Adipose tissue (tissue), 3 donors: ENCODE data around the gene RILPL1. TPM values are rescaled to one million over a fixed set of nuclear protein-coding genes. Genes with fewer than 3 reads are reported as not detected.
"Not testable (repeated sequence)": the region's sequence is repeated elsewhere in the genome, so short reads cannot be mapped to it uniquely, and the experiment has no call there.

Source experiments
- H3K27ac ChIP-seq: one replicate; pipeline ENCODE4 v1.5.1; 2013; ENCODE audit warnings: low read depth, low read length
- WGBS, 3 donors: extraction: QIAGEN DNeasy Blood & Tissue Kit; methylation state at CpG; one replicate each; pipeline ENCODE4 v1.1.7; 2013; 5-methylcytosine and 5-hydroxymethylcytosine counted together
- polyA plus RNA-seq, 3 donors: library from polyadenylated mRNA; stranded (reverse); fragments of 200-250 nt; gene quantifications; one replicate each; pipeline ENCODE4 v1.2.3, GENCODE V29; 2013
- donor health status: healthy with polysubstance abuse.
- donor health status: Bipolar disorder and iron deficiency.
- donor health status: healthy.

Gene RILPL1
- polyA plus RNA-seq, 3 donors: 3.4 to 10.7 (median 9.0) TPM

GRCh38 chr12:123532808-123533649 is 490 bp downstream of the RILPL1 start:
- WGBS, 3 donors: 3 to 4% (median 3%) methylated on average over 56 to 79 of the region's 79 CpGs
- H3K27ac ChIP-seq: no peak overlapping the region

DNA sequence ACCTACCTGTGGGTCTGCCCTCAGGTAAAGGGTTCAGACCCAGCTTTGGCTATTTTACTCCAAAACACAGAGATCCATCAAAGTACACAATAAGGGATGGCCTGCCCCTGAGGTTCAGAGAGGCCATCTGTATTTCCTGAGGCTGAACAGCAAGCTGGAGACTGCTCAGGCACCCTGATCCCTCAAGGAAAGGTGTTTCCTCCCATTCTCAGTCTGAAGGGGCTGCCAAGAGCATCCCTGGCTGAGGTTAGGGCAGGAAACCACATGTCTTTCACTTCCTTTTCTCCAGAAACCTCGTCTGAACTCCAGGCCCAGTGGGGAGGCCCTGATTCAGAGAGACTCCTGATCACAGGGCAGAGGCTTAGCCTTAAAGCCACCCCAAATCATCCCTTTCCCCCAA is 1.5 kb downstream of the RILPL1 start:
- H3K27ac ChIP-seq: no peak overlapping the region
- 0 to 53% (median 2%) methylated on average over 1 of the region's 1 CpG for WGBS, 3 donors

DNA sequence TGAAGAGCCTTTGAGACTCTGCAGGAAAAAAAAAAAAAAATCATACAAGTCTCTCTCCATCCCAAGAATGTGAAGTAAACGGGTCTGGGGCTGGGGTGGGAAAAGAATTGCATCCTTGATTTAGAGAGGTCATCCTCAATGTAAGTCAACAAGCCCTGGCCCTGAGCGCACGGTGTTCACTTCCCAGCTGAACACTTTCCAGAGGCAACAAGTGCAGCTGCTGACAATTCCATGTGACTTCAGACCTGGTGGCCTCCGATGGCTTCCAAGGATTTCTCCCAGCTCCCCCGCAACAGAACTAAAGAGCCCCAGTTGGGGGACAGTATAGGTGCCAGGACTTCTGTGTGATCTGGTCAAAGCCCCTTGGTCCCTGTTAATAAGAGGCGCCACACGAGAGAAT is 2.4 kb downstream of the RILPL1 start:
- H3K27ac ChIP-seq: no peak overlapping the region
- 46 to 74% (median 69%) methylated on average over 7 of the region's 7 CpGs for WGBS, 3 donors

- WGBS, 3 donors: 80 to 91% (median 90%) methylated on average over 5 of the region's 5 CpGs
- H3K27ac ChIP-seq: no peak overlapping the region
Measured at GRCh38 chr12:123530668-123531067, 2.9 kb downstream of the RILPL1 start.

DNA sequence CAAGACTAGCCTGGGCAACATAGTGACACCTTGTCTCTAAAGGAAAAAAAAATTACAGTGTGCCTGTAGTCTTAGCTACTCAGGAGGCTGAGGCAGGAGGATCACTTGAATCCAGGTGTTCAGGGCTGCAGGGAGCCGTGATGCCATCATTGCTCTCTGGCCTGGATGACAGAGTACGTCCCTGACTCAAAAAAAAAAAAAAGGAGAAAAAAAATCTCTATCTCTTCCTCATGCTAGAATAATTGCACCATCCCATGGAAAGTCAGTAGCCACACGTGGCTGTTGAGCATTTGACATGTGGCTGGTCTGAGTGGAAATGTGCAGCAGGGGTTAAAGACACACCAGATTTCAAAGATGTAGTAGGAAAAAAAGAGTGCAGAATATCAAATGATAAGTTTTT is 3.8 kb downstream of the RILPL1 start:
- 64 to 86% (median 77%) methylated on average over 3 of the region's 3 CpGs for WGBS, 3 donors
- H3K27ac ChIP-seq: no peak overlapping the region

DNA sequence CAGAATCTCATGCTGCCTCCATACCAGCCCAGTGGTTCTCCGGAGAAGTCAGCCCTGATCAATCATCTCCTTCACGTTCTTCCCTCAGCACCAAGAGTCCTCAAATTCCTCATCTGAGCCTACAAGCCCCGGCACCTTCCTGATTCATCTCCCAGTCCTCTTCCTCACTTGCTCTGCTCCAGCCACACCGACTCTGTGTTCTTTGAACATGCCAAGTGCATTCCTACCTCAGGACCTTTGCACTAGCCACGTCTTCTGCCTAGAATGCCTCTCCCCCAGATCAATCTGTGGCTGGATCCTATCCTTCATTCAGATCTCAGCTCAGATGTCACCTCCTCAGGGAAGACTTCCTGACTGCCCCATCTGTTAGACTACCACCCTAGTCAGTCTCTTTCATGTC is 4.7 kb downstream of the RILPL1 start:
- WGBS, 3 donors: 93 to 96% (median 96%) methylated on average over 5 of the region's 5 CpGs
- no peak overlapping the region for H3K27ac ChIP-seq

- WGBS, 3 donors: 76 to 83% (median 81%) methylated on average over 7 of the region's 7 CpGs
- no peak overlapping the region for H3K27ac ChIP-seq
Measured at GRCh38 chr12:123526542-123527080, 6.9 kb downstream of the RILPL1 start.

GRCh38 chr12:123524378-123524777 is 9.1 kb downstream of the RILPL1 start:
- H3K27ac ChIP-seq: no peak overlapping the region
- 98% methylated on average over 7 of the region's 7 CpGs for WGBS, 3 donors

GRCh38 chr12:123523518-123523917 is 10.0 kb downstream of the RILPL1 start:
- 86 to 90% (median 88%) methylated on average over 9 to 10 of the region's 10 CpGs for WGBS, 3 donors
- H3K27ac ChIP-seq: no peak overlapping the region

- no peak overlapping the region for H3K27ac ChIP-seq
- WGBS, 3 donors: 84 to 89% (median 89%) methylated on average over 7 of the region's 7 CpGs
Measured at GRCh38 chr12:123522164-123522563, 11.4 kb downstream of the RILPL1 start.

DNA sequence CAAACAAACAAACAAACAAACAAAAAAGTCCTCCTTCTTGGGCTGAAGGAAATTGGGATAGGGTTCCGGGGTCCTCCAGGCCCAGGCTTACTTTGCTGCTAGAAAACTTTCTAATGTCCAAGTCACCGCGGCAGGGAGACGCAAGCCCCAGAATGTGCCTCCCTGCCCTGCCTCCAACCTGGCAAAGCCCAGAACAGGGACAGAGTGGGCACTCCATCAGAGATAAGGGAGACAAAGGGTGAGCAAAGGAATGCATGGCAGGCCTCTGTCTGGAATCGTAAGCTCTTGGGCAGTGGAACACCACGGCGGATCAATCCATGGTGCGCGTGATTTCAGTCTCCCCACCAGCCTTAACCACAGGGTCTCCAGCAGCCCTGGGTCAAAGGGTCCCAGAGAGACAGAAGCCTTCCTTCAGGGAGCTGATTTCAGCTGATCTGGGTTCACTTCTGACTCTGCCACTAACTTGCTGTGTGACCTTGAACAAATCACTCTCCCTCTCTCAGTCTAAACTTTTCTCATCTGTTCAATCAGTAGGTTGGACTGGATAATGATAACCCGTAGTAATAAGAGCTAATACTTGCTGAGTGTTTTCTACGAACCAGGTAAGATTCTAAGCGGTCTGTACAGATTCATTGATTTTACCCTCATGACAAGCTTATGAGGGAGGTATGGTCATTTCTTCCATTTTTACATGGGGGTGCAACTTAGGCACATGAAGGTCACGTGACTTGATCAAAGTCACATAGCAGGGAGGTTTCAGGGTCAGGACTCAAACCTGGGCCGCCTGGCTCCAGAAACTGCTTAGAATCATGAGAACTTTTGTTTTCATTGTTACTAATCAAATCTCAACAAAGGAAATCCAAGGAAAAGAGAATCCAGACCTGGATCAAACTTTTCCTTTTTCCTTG is 12.7 kb downstream of the RILPL1 start:
- 94 to 98% (median 96%) methylated on average over 14 of the region's 14 CpGs for WGBS, 3 donors
- no peak overlapping the region for H3K27ac ChIP-seq

DNA sequence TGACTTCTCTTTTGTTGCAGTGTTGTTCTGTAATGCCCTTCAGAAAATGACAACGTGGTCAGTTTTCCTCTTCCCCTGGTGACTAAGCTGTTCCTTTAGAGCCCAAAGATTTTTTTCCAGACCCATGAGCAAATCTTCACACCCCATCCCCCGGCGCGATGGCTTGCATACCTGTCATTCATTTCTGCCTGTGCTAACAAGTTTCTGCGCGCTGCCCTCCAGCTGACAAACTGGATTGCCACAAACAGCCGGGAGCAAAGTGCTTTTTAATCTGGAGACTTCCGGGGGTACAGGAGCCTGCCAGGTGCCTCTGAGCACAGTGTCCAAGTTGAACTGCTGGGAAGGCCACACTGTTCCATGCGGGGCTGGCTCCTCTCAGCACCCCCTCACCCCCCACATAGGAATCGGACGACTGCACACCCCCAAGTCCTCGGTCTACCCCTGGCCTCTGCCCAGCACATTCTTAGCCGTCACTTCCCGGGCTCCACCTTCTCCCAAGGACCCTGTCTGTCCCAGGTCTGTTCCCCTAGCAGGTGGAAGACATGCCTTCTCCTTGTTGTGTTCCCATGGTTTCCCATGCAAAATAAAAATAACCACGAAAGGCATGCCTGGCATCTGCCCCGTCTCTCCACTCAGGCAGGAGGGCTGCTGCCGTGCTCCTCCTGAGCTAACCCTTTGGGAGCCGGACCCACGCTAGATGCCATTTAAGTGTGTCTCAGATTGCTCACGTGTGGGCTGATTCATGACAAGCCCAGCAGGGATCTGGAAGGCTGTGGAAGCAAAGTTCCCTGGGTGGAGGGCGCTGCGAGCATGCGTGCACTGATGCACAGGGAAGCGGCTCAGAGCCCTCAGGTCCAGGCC is 14.1 kb downstream of the RILPL1 start:
- no peak overlapping the region for H3K27ac ChIP-seq
- WGBS, 3 donors: 42 to 77% (median 76%) methylated on average over 24 of the region's 24 CpGs

GRCh38 chr12:123516216-123516780 is 17.2 kb downstream of the RILPL1 start:
- no peak overlapping the region for H3K27ac ChIP-seq

DNA sequence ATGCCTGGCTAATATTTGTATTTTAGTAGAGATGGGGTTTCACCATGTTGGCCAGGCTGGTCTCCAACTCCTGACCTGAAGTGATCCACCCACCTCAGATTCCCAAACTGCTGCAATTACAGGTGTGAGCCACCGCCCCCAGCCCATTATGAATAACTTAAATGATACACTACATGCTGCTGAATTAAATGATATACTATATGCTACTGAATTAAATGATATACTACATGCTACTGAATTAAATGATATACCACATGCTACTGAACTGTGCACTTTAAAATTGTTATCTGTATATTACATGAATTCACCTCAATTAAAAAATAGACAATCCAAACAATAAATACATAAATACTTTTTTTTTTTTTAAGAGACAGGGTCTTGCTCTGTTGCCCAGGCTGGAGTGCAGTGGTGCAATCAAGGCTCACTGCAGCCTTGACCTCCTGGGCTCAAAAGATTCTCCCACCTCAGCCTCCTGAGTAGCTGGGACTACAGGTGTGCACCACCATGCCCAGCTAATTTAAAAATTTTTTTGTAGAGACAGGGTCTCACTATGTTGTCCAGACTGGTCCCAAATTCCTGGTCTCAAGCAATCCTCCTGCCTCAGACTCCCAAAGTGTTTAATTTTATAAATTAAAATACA is 18.8 kb downstream of the RILPL1 start:
- not testable (repeated sequence) for H3K27ac ChIP-seq
- 94 to 100% (median 100%) methylated on average over 1 of the region's 1 CpG for WGBS, 3 donors

More at GRCh38 chr12:123516216-123516780, 17.2 kb downstream of the RILPL1 start:
- WGBS, 3 donors: 84 to 86% (median 84%) methylated on average over 11 of the region's 11 CpGs

GRCh38 chr12:123513805-123514204 is 19.7 kb downstream of the RILPL1 start:
- 76 to 80% (median 80%) methylated on average over 13 of the region's 13 CpGs for WGBS, 3 donors

GRCh38 chr12:123512838-123513665 is 20.5 kb downstream of the RILPL1 start:
- no peak overlapping the region for H3K27ac ChIP-seq
- 81 to 88% (median 87%) methylated on average over 26 of the region's 26 CpGs for WGBS, 3 donors

More at GRCh38 chr12:123513805-123514204, 19.7 kb downstream of the RILPL1 start:
- no peak overlapping the region for H3K27ac ChIP-seq
